GM12891 (cell line): ENCODE measurements around the gene RFNG.

Source experiments
- POLR2A ChIP-seq: IDR thresholded peaks from 2 replicates; pipeline ENCODE4 v1.6.1; 2011; ENCODE audit warnings: low read depth, low read length, control low read depth
- POLR2AphosphoS5 ChIP-seq: IDR thresholded peaks from 2 replicates; pipeline ENCODE4 v1.6.1; 2011; ENCODE audit warnings: low read depth, low read length, control low read depth
- POU2F2 ChIP-seq: IDR thresholded peaks from 2 replicates; pipeline ENCODE4 v1.6.1; 2011; ENCODE audit warnings: low read depth, mild to moderate bottlenecking, control low read depth, low read length, moderate library complexity
- TAF1 ChIP-seq: IDR thresholded peaks from 2 replicates; pipeline ENCODE4 v1.6.1; 2011; ENCODE audit warnings: low read depth, low read length, control low read depth

DNA sequence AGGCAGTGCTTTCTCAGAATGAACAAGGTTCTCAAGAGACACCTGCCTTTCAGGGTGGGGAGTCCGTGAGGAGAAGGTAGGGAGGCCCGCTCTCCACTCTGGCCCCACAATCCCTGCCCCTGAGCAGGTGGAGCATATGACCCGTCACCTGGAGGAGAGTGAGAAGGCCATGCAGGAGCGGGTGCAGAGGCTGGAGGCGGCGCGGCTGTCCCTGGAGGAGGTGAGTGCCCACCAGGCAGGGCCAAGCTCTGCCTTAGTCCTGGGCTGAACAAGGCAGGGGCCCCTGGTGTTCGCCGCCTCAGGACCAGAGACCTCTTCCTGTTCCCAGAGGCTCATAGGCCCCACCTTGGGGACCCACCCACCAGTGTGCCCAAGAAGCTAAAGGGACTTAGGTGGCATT lies 22.6 kb downstream of the RFNG start:
- TF ChIP-seq POLR2A (no peak), TAF1 (no peak), POLR2AphosphoS5 (no peak), POU2F2 (no peak)
